MM.1S (cell line): ENCODE measurements around the gene WFDC1.

Experiments
- DNase-seq: peaks from one replicate; pipeline ENCODE4 v3.0.0-alpha.2; 2015
- H2AFZ ChIP-seq: fragments of 300-600 bp; sonication (generic); 2 replicates; pipeline ENCODE4 v1.6.0; 2016; ENCODE audit warnings: antibody characterized with exemption, low read length
- H3F3A ChIP-seq: fragments of 300-600 bp; sonication (generic); 2 replicates; pipeline ENCODE4 v1.6.1; 2016; ENCODE audit warnings: mild to moderate bottlenecking, antibody characterized with exemption, low read length, moderate library complexity, mixed read lengths; ENCODE audit not compliant: insufficient read depth
- H3K27ac ChIP-seq: fragments of 300-600 bp; sonication (generic); 2 replicates; pipeline ENCODE4 v1.5.1; 2016; ENCODE audit warnings: mild to moderate bottlenecking, low read length
- H3K27me3 ChIP-seq: fragments of 300-600 bp; sonication (generic); replicated peaks from 2 replicates; pipeline ENCODE4 v1.6.0; 2016; ENCODE audit warnings: low read length; ENCODE audit not compliant: insufficient read depth
- H3K36me3 ChIP-seq: fragments of 300-600 bp; sonication (generic); replicated peaks from 2 replicates; pipeline ENCODE4 v1.6.1; 2016; ENCODE audit warnings: mild to moderate bottlenecking, low read length, mixed read lengths; ENCODE audit not compliant: insufficient read depth
- H3K4me1 ChIP-seq: fragments of 300-600 bp; sonication (generic); 2 replicates; pipeline ENCODE4 v1.6.1; 2016; ENCODE audit warnings: low read length, mixed read lengths
- H3K4me2 ChIP-seq: fragments of 300-600 bp; sonication (generic); 2 replicates; pipeline ENCODE4 v1.6.0; 2016; ENCODE audit warnings: low read depth, low read length
- H3K4me3 ChIP-seq: fragments of 300-600 bp; sonication (generic); 2 replicates; pipeline ENCODE4 v1.5.1; 2016; ENCODE audit warnings: low read length, mixed read lengths
- H3K79me2 ChIP-seq: fragments of 300-600 bp; sonication (generic); 2 replicates; pipeline ENCODE4 v1.6.1; 2016; ENCODE audit warnings: mixed run types, low read length, mixed read lengths
- H3K9ac ChIP-seq: fragments of 300-600 bp; sonication (generic); 2 replicates; pipeline ENCODE4 v1.6.1; 2016; ENCODE audit warnings: low read length, mixed read lengths
- H3K9me2 ChIP-seq: fragments of 300-600 bp; sonication (generic); replicated peaks from 2 replicates; pipeline ENCODE4 v1.6.1; 2016; ENCODE audit warnings: mild to moderate bottlenecking, low read length, mixed read lengths; ENCODE audit not compliant: insufficient read depth
- H3K9me3 ChIP-seq: fragments of 300-600 bp; sonication (generic); replicated peaks from 2 replicates; pipeline ENCODE4 v1.6.1; 2016; ENCODE audit warnings: mild to moderate bottlenecking, low read length, mixed read lengths; ENCODE audit not compliant: insufficient read depth
- H4K20me1 ChIP-seq: fragments of 300-600 bp; sonication (generic); 2 replicates; pipeline ENCODE4 v1.6.1; 2016; ENCODE audit warnings: mild to moderate bottlenecking, low read length, moderate library complexity, mixed read lengths; ENCODE audit not compliant: insufficient read depth
- EZH2 ChIP-seq: fragments of 300-600 bp; sonication (generic); optimal IDR thresholded peaks from 2 replicates; pipeline ENCODE3; 2017; ENCODE audit warnings: low read depth, mild to moderate bottlenecking, antibody characterized with exemption, low read length, mixed read lengths
- EZH2phosphoT487 ChIP-seq: fragments of 300-600 bp; sonication (generic); IDR thresholded peaks from 2 replicates; pipeline ENCODE4 v1.6.1; 2018; ENCODE audit warnings: antibody characterized with exemption, low read length
- TF ChIP-seq, protein P1 (sequence below): fragments of 300-600 bp; sonication (generic); IDR thresholded peaks from 2 replicates; pipeline ENCODE4 v1.5.1; 2016; ENCODE audit warnings: antibody characterized with exemption, low read length, mixed read lengths

WFDC1 gene

DNA sequence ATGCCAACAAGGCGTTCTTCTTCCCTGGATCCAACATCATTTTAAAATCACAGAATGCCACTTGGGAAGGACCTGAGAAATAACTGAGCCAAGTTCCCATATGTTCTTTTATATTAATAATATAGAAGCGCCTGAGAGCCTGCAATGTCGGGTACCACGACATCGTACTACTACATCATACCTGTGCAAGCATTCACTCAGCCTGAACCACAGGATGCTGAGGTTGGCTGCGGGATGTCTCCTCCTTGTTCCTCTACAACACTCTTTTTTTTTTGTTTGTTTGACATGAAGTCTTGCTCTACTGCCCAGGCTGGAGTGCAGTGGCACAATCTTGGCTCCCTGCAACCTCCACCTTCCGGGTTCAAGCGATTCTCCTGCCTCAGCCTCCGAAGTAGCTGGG, 71.5 kb downstream of the WFDC1 start:
- H3K79me2 ChIP-seq: no peaks in the 10 kb centered on the region
- H3K4me1 ChIP-seq: no peaks in the 10 kb centered on the region
- H3K9me2 ChIP-seq: no peaks in the 10 kb centered on the region
- no peak overlapping the region for H3K9ac ChIP-seq
- no peak overlapping the region for H3K27ac ChIP-seq
- H3K9me3 ChIP-seq: no peaks in the 10 kb centered on the region
- H3K27me3 ChIP-seq: peaks cover 12% of the 10 kb centered on the region
- no peak overlapping the region for H2AFZ ChIP-seq
- TF ChIP-seq EZH2: no peak
- no peak for TF ChIP-seq EZH2phosphoT487
- TF ChIP-seq, protein P1, sequence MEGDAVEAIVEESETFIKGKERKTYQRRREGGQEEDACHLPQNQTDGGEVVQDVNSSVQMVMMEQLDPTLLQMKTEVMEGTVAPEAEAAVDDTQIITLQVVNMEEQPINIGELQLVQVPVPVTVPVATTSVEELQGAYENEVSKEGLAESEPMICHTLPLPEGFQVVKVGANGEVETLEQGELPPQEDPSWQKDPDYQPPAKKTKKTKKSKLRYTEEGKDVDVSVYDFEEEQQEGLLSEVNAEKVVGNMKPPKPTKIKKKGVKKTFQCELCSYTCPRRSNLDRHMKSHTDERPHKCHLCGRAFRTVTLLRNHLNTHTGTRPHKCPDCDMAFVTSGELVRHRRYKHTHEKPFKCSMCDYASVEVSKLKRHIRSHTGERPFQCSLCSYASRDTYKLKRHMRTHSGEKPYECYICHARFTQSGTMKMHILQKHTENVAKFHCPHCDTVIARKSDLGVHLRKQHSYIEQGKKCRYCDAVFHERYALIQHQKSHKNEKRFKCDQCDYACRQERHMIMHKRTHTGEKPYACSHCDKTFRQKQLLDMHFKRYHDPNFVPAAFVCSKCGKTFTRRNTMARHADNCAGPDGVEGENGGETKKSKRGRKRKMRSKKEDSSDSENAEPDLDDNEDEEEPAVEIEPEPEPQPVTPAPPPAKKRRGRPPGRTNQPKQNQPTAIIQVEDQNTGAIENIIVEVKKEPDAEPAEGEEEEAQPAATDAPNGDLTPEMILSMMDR: no peak
- no peaks in the 10 kb centered on the region for H3F3A ChIP-seq
- no peak for DNase-seq
- H3K36me3 ChIP-seq: no peaks in the 10 kb centered on the region
- no peak overlapping the region for H3K4me2 ChIP-seq
- H4K20me1 ChIP-seq: no peaks in the 10 kb centered on the region
- no peak overlapping the region for H3K4me3 ChIP-seq

GRCh38 chr16:84367297-84367680, 72.6 kb downstream of the WFDC1 start:
- H3F3A ChIP-seq: no peaks in the 10 kb centered on the region
- H3K9ac ChIP-seq: no peak overlapping the region
- H3K27ac ChIP-seq: no peak overlapping the region
- no peaks in the 10 kb centered on the region for H3K9me2 ChIP-seq
- no peaks in the 10 kb centered on the region for H3K4me1 ChIP-seq
- no peaks in the 10 kb centered on the region for H3K36me3 ChIP-seq
- H3K79me2 ChIP-seq: no peaks in the 10 kb centered on the region
- no peak overlapping the region for H2AFZ ChIP-seq
- peaks cover 12% of the 10 kb centered on the region for H3K27me3 ChIP-seq
- no peak for DNase-seq
- no peaks in the 10 kb centered on the region for H4K20me1 ChIP-seq
- TF ChIP-seq, protein P1: no peak
- TF ChIP-seq EZH2phosphoT487 (no peak), EZH2 (no peak)
- H3K4me3 ChIP-seq: no peak overlapping the region
- no peak overlapping the region for H3K4me2 ChIP-seq
- no peaks in the 10 kb centered on the region for H3K9me3 ChIP-seq

DNA sequence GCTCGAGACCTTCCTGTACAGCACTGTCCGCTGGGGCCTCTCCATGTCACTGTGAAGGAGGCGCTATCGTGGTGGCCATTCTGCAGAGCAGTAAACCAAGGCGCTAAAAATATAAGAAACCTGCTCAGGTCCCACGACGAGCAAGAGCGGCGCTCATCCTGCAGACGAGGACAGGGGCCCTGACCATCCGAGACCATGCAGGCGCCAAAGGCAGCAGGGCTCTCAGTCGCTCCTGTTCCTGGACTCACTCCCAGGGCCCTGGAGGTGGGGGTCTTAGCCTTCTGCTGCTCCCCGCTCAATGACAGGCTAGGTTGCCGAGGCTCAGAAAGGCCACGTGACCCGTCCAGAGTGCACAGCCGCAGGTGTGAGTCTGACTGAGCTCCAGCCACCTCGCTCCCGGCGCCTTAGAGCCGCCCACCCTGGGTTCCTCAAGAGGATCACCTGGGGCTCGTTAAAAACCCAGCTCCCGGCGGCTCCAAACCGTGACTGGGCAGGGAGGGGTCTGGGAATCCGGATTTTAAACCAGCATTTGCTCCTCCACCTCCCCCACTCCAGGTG, 73.2 kb downstream of the WFDC1 start:
- Histone ChIP-seq H3K27ac (no peak overlapping the region), H3K9me2 (no peaks in the 10 kb centered on the region), H3K4me1 (no peaks in the 10 kb centered on the region), H2AFZ (no peak overlapping the region), H3K4me2 (no peak overlapping the region), H3K36me3 (no peaks in the 10 kb centered on the region), H3K9me3 (no peaks in the 10 kb centered on the region), H3K79me2 (no peaks in the 10 kb centered on the region), H3K9ac (no peak overlapping the region), H3K4me3 (no peak overlapping the region), H3F3A (no peaks in the 10 kb centered on the region), H4K20me1 (no peaks in the 10 kb centered on the region), H3K27me3 (peaks cover 12% of the 10 kb centered on the region)
- TF ChIP-seq EZH2: no peak
- TF ChIP-seq, protein P1: no peak
- no peak for TF ChIP-seq EZH2phosphoT487
- no peak for DNase-seq
